K562 (cell line): ENCODE results near the gene CTNNA3.

ENCODE experiments used
- CTCF ChIP-seq, 3 experiments: IDR thresholded peaks in 2 of 3; conservative IDR thresholded peaks in 1 of 3; 2 replicates each; pipeline ENCODE4 v1.5.1; 2011 to 2012; ENCODE audit warnings: low read length in 3 of 3, mild to moderate bottlenecking in 3 of 3, control low read depth in 2 of 3, improper control_type of control experiment in 1 of 3, inconsistent platforms in 1 of 3, low read depth in 1 of 3, mixed read lengths in 1 of 3, moderate library complexity in 1 of 3; ENCODE audit not compliant: insufficient read depth in 2 of 3
- HSF4 ChIP-seq: fragments of 250-450 bp; sonication (Bioruptor Pico); IDR thresholded peaks from 2 replicates; pipeline ENCODE4 v2.1.2; 2022; ENCODE audit warnings: mild to moderate bottlenecking, moderate library complexity, borderline replicate concordance
- MEF2D ChIP-seq: conservative IDR thresholded peaks from 2 replicates; pipeline ENCODE4 v1.6.1; 2016; ENCODE audit warnings: low read depth, missing genetic modification characterization, missing compliant biosample characterization
- MTF1 ChIP-seq: fragments of 250-450 bp; sonication (Bioruptor Pico); IDR thresholded peaks from 2 replicates; pipeline ENCODE4 v1.9.0; 2021; ENCODE audit warnings: moderate library complexity, mild to moderate bottlenecking, inconsistent platforms, borderline replicate concordance
- RCOR1 ChIP-seq, 2 experiments: IDR thresholded peaks; 2 replicates each; pipeline ENCODE4 v1.6.1; 2012; ENCODE audit warnings: low read depth in 2 of 2, low read length in 2 of 2, borderline replicate concordance in 1 of 2, improper control_type of control experiment in 1 of 2
- SNRNP70 ChIP-seq: fragments of 200-400 bp; formaldehyde crosslinking; optimal IDR thresholded peaks from 2 replicates; pipeline ENCODE3; 2017; ENCODE audit warnings: low read depth, low read length
- TBL1XR1 ChIP-seq, 2 experiments: IDR thresholded peaks; 2 replicates each; pipeline ENCODE4 v1.6.1; 2012; ENCODE audit warnings: improper control_type of control experiment in 2 of 2, low read length in 2 of 2, mild to moderate bottlenecking in 1 of 2
- ZKSCAN8 ChIP-seq: fragments of 200-800 bp; sonication (Bioruptor generic); IDR thresholded peaks from 2 replicates; pipeline ENCODE4 v1.6.1; 2016; ENCODE audit warnings: missing genetic modification characterization, missing compliant biosample characterization
- TF ChIP-seq, protein P1 (sequence below), 2 experiments: fragments of 450-650 bp in 1 of 2; sonication (generic) in 1 of 2; formaldehyde crosslinking in 1 of 2; IDR thresholded peaks; 2 replicates each; pipeline versions ENCODE4 v1.7.1 to v1.9.0; 2016 to 2022; ENCODE audit warnings: inconsistent platforms in 1 of 2, mild to moderate bottlenecking in 1 of 2, missing genetic modification reagents in 1 of 2

GRCh38 chr10:66834802-66835201, 861.2 kb downstream of the CTNNA3 start:
- TF ChIP-seq HSF4 (CRISPR knock-in tag) (no peak), SNRNP70 (no peak), RCOR1 (IDR thresholded peaks at IDR 0.05; ENCODE audit: borderline replicate concordance in 1 of 2, low read depth in 2 of 2, low read length in 2 of 2) (no peak), ZKSCAN8 (CRISPR knock-in tag) (no peak), CTCF (IDR thresholded peaks at IDR 0.05 in 2 of 3, conservative IDR thresholded peaks at IDR 0.05 in 1 of 3; ENCODE audit: insufficient read depth in 2 of 3, low read depth in 1 of 3, low read length in 3 of 3) (no peak), TBL1XR1 (IDR thresholded peaks at IDR 0.05; ENCODE audit: low read length in 2 of 2) (no peak), MEF2D (tag) (no peak), MTF1 (CRISPR knock-in tag) (no peak)
- TF ChIP-seq, protein P1, sequence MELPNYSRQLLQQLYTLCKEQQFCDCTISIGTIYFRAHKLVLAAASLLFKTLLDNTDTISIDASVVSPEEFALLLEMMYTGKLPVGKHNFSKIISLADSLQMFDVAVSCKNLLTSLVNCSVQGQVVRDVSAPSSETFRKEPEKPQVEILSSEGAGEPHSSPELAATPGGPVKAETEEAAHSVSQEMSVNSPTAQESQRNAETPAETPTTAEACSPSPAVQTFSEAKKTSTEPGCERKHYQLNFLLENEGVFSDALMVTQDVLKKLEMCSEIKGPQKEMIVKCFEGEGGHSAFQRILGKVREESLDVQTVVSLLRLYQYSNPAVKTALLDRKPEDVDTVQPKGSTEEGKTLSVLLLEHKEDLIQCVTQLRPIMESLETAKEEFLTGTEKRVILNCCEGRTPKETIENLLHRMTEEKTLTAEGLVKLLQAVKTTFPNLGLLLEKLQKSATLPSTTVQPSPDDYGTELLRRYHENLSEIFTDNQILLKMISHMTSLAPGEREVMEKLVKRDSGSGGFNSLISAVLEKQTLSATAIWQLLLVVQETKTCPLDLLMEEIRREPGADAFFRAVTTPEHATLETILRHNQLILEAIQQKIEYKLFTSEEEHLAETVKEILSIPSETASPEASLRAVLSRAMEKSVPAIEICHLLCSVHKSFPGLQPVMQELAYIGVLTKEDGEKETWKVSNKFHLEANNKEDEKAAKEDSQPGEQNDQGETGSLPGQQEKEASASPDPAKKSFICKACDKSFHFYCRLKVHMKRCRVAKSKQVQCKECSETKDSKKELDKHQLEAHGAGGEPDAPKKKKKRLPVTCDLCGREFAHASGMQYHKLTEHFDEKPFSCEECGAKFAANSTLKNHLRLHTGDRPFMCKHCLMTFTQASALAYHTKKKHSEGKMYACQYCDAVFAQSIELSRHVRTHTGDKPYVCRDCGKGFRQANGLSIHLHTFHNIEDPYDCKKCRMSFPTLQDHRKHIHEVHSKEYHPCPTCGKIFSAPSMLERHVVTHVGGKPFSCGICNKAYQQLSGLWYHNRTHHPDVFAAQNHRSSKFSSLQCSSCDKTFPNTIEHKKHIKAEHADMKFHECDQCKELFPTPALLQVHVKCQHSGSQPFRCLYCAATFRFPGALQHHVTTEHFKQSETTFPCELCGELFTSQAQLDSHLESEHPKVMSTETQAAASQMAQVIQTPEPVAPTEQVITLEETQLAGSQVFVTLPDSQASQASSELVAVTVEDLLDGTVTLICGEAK (IDR thresholded peaks at IDR 0.05): no peak
- TF ChIP-seq, protein P1 (CRISPR knock-in tag; IDR thresholded peaks at IDR 0.05): no peak
